Type B pancreatic cell (in vitro differentiated cells): ENCODE results near the gene ZYG11A. TPM values are rescaled to one million over a fixed set of nuclear protein-coding genes. Genes with fewer than 3 reads are reported as not detected.
"Not testable (repeated sequence)": the region's sequence is repeated elsewhere in the genome, so short reads cannot be mapped to it uniquely, and the experiment has no call there.

ENCODE experiments used
- DNase-seq: peaks from one replicate; pipeline ENCODE4 v3.0.0; 2021; ENCODE audit warnings: mixed read lengths; ENCODE audit not compliant: unreplicated experiment; ENCODE audit errors: extremely low spot score
- H3K27ac Mint-ChIP-seq: 2 replicates; pipeline ENCODE4 v1.8.0; 2021; ENCODE audit warnings: mild to moderate bottlenecking, mixed read lengths
- H3K27me3 Mint-ChIP-seq: 2 replicates; pipeline ENCODE4 v1.8.0; 2021; ENCODE audit warnings: mixed read lengths
- H3K36me3 Mint-ChIP-seq: 2 replicates; pipeline ENCODE4 v1.8.0; 2021; ENCODE audit warnings: mixed read lengths
- H3K4me1 Mint-ChIP-seq: one replicate; pipeline ENCODE4 v1.8.0; 2021; ENCODE audit warnings: mixed read lengths; ENCODE audit not compliant: unreplicated experiment
- H3K4me3 Mint-ChIP-seq: 2 replicates; pipeline ENCODE4 v1.8.0; 2021; ENCODE audit warnings: mild to moderate bottlenecking, mixed read lengths
- H3K9me3 Mint-ChIP-seq: 2 replicates; pipeline ENCODE4 v1.8.0; 2021; ENCODE audit warnings: mixed read lengths
- long read RNA-seq: library from polyadenylated mRNA; unstranded; transcript quantifications from one replicate; pipeline ENCODE4 v2.0.0, GENCODE V29; 2020
- total RNA-seq: library from RNA; stranded (reverse); gene quantifications from 2 replicates; pipeline ENCODE4 v1.2.1, GENCODE V29; 2021; ENCODE audit warnings: low replicate concordance
- TF ChIP-seq, protein P1 (sequence below): fragments of 200-600 bp; sonication (generic); conservative IDR thresholded peaks from 2 replicates; pipeline ENCODE4 v1.5.0; 2021; ENCODE audit warnings: antibody characterized with exemption, mild to moderate bottlenecking

The ZYG11A gene
- total RNA-seq, result 0.31 and 0.64 TPM in 2 replicates
- long read RNA-seq, result 0 reads

DNA sequence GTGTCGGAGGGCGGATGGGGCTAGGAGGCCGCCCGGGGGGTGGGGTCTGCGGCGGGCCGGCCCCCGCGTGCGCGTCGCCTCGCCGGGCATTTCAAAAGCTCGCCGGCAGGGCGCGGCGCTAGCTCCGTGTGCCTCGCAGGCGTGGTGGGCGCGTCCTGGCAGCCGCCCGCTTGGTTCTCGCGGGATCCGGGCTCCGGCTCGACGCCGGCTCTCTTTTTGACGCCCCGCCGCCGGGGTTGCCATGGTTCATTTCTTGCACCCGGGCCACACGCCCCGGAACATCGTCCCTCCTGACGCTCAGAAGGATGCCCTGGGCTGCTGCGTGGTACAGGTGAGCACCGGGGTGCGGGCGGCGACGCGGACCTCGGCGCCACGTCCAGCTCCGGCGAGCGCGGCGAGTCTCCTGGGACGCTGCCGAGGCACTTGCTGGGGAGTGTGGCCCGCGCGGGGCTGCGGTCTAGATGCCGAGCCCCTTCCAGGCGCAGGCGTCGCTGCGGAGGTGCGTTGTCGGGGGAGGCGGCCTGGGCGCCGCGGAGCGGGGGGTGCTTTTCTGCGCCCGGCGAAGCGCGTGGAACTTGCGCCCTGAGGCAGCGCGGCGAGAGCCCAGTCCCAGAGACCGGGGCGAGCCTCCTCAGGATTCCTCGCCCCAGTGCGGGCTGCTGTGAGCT is at the start of gene ZYG11A:
TSS of gene ZYG11A (plus strand) at position 118 of the 668 bp plus-strand sequence. CDS start at position 242, 124 bp downstream.
- Mint-ChIP-seq H3K4me3 (peak within 1 kb of the TSS; percentile 79), H3K27me3 (peaks cover 36% of the 10 kb centered on the region), H3K9me3 (no peaks in the 10 kb centered on the region), H3K36me3 (no peaks in the 10 kb centered on the region), H3K27ac (no peak within 1 kb of the TSS), H3K4me1 (no peaks in the 10 kb centered on the region)
- peak; percentile 84 for DNase-seq
- TF ChIP-seq, protein P1, sequence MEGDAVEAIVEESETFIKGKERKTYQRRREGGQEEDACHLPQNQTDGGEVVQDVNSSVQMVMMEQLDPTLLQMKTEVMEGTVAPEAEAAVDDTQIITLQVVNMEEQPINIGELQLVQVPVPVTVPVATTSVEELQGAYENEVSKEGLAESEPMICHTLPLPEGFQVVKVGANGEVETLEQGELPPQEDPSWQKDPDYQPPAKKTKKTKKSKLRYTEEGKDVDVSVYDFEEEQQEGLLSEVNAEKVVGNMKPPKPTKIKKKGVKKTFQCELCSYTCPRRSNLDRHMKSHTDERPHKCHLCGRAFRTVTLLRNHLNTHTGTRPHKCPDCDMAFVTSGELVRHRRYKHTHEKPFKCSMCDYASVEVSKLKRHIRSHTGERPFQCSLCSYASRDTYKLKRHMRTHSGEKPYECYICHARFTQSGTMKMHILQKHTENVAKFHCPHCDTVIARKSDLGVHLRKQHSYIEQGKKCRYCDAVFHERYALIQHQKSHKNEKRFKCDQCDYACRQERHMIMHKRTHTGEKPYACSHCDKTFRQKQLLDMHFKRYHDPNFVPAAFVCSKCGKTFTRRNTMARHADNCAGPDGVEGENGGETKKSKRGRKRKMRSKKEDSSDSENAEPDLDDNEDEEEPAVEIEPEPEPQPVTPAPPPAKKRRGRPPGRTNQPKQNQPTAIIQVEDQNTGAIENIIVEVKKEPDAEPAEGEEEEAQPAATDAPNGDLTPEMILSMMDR, result peak; percentile 71

DNA sequence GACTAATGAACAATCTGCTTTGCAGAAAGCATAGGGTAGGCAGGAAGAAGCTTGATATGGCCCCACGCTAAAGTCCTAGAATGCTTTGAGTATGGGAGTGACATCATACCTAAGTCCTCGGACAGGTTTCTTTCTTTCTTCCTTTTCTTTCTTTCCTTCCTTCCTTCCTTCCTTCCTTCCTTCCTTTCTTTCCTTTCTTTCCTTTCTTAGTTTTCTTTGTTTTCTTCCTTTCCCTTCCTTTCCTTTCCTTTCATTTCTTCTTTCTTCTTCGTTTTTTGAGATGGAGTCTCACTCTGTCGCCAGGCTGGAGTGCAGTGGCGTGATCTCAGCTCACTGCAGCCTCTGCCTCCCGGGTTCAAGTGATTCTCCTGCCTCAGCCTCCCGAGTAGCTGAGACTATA is 48.8 kb upstream of the ZYG11A start:
- H3K4me3 Mint-ChIP-seq, H3K27me3 Mint-ChIP-seq: not testable (repeated sequence)
- peaks cover 20% of the 10 kb centered on the region for H3K36me3 Mint-ChIP-seq

DNA sequence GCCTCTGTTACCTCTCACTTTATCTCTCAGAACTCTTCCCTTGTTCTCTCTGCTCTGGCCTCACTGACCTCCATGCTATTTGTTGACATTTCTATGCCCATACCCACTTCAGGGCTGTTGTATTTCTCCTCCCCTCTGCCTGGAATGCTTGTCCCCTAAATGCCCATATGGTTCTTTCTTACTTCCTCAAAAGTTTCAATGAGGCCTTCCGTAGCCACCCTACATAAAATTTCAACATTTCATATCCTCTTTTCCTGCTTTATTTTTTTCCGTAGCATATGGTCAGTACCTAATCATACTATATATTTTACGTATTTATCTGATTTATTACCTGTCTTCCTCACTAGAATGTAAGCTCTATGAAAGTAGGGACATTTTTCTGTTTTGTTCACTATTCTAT is 47.1 kb upstream of the ZYG11A start:
- Mint-ChIP-seq H3K27ac (no peak overlapping the region), H3K27me3 (no peaks in the 10 kb centered on the region), H3K4me1 (no peaks in the 10 kb centered on the region), H3K9me3 (no peaks in the 10 kb centered on the region), H3K36me3 (peaks cover 17% of the 10 kb centered on the region), H3K4me3 (no peak overlapping the region)
- TF ChIP-seq, protein P1, result no peak
- DNase-seq, result no peak

More for the DNA sequence above, 48.8 kb upstream of the ZYG11A start:
- not testable (repeated sequence) for H3K27ac Mint-ChIP-seq, DNase-seq, H3K9me3 Mint-ChIP-seq, H3K4me1 Mint-ChIP-seq

DNA sequence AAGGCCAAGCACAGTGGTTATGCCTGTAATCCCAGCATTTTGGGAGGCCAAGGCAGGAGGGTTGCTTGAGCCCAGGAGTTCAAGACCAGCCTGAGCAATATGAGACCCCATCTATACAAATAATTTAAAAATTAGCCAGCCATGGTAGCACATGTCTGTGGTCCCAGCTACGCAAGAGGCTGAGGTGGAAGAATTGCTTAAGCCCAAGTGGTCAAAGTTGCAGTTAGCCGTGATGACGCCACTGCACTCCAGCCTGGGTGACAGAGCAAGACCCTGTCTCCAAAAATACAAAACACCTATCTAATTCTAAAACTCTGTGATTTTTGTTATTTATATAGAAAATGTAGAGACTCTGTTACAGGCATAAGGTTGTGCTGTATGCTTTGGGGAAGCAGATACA is 44.2 kb upstream of the ZYG11A start:
- TF ChIP-seq, protein P1, result no peak
- Mint-ChIP-seq H3K4me3 (no peak overlapping the region), H3K36me3 (peaks cover 17% of the 10 kb centered on the region), H3K9me3 (no peaks in the 10 kb centered on the region), H3K27me3 (no peaks in the 10 kb centered on the region), H3K27ac (no peak overlapping the region), H3K4me1 (no peaks in the 10 kb centered on the region)
- DNase-seq, result no peak

DNA sequence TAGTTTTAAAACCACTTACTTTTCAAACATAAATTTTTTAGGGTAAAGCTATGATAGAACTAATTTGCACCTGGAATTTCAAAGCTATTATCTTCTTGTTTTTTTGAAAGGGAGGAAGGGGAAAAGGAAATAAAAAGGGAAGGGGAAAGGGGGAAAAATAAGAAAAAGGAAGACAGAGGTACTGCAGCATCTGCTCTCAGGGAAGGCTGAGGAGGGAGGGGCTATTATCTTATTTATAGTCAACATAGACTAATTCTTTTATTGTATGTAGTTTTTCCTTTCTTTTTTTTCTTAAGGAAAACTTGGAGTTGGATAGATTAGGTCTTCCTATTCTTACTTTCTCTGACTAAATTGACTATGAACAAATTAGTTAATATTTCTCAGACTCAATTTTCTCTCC is 41.5 kb upstream of the ZYG11A start:
- Mint-ChIP-seq H3K4me1 (no peaks in the 10 kb centered on the region), H3K36me3 (peaks cover 5% of the 10 kb centered on the region), H3K27ac (no peak overlapping the region), H3K27me3 (no peaks in the 10 kb centered on the region), H3K4me3 (no peak overlapping the region), H3K9me3 (no peaks in the 10 kb centered on the region)
- DNase-seq, result no peak
- TF ChIP-seq, protein P1, result no peak

DNA sequence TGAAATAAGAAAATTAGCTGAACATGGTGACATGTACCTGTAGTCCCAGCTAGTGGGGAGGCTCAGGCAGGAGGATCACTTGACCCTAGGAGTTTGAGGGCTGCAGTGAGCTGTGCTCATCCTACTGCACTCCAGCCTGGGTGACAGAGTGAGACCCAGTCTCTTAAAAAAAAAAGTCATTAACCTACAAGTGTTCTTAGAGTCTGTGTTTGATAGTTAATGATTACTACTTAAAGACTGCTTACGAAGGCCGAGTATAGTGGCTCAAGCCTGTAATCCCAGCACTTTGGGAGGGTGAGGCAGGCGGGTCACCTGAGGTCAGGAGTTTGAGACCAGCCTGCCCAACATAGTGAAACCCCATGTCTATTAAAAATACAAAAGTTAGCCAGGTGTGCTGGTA is 38.5 kb upstream of the ZYG11A start:
- not testable (repeated sequence) for H3K4me1 Mint-ChIP-seq, H3K9me3 Mint-ChIP-seq, H3K36me3 Mint-ChIP-seq, DNase-seq, H3K27me3 Mint-ChIP-seq, H3K4me3 Mint-ChIP-seq, H3K27ac Mint-ChIP-seq

DNA sequence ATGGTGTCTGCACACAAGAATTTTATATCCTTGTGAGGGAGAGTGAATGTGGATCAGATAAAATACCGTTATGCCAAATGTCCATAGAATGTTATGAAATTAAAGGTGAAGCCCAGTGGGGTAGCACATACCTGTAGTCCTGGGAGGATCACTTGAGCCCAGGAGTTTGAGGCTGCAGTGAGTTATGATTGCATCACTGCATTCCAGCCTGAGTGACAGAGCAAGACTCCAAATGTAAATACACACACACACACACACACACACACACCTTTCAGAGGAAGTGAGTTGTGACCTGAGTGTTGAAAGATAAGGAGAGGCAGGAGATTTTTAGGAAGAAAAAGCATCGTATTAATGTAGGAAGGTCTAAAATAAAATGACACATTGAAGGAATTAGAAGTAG is 28.1 kb upstream of the ZYG11A start:
- Mint-ChIP-seq H3K9me3 (no peaks in the 10 kb centered on the region), H3K36me3 (peaks cover 23% of the 10 kb centered on the region), H3K4me1 (no peaks in the 10 kb centered on the region), H3K4me3 (no peak overlapping the region), H3K27ac (no peak overlapping the region), H3K27me3 (no peaks in the 10 kb centered on the region)
- DNase-seq, result no peak
- TF ChIP-seq, protein P1, result no peak

DNA sequence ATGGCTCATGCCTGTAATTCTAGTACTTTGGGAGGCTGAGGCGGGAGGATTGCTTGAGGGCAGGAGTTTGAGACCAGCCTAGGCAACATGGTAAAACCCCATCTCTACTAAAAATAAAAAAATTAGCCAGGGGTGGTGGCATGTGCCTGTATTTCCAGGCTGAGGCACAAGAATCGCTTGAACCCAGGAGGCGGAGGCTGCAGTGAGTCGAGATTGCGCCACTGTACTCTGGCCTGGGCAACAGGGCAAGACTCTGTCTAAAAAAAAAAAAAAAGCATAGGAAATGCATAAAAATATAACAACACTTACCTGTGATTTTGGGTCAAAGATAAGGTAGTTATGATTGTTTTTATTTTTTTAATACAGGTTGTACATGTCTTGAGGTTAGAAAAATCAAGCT is 21.7 kb upstream of the ZYG11A start:
- H3K4me1 Mint-ChIP-seq, H3K27me3 Mint-ChIP-seq, H3K27ac Mint-ChIP-seq, DNase-seq, H3K4me3 Mint-ChIP-seq, H3K9me3 Mint-ChIP-seq: not testable (repeated sequence)
- peaks cover 17% of the 10 kb centered on the region for H3K36me3 Mint-ChIP-seq
